Measurements from ENCODE around the gene DBN1.

DBN1 gene

DNA sequence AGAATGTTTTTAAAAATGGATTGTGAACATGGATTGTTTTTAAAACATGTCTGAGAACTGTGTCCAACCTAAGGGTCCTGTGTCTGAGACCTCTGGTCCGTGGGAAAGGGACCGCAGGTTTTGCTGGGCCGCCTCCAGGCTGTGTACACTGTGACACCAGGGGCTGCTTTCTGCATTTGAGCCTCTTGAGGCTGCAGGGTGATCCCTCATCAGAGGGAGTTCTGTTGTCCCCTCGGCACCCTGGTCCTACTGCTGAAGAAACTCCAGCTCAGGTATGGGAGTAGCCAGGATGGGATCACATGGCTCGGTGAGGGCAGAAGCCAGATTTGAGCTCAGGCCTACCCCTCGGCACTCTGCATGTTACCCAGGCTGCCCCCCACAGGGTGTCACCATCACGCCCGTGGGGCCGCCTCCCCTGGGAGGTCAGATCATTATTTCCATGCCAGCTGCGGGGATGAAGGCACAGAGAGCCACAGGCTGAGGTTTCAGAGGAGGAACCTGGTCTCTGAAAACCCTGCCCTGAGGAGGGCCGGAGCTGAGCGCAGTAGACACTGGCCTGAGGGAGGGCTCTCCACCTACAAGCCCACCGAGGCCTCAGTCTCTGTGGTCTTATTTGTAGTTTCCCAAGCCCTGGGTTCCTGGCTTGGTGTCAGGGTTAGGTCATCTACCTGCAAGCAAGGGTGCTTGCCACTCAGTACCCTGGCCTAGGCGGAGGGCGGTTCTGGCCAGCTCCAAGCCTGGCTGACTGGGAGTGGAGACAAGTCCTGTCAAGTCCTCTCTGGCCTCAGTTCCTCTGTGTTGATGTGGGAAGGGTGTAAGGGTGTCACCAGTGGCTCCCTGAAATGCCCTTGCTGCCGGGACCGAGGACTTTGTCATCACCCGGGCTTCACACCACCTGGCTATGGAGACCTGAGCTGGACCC is 24.0 kb downstream of the DBN1 start:
- H3K4me3 ChIP-seq (ENCODE audit: low read depth, low read length): no peak overlapping the region
- no peak for DNase-seq (ENCODE audit: low read depth)
- TF ChIP-seq, protein P1, sequence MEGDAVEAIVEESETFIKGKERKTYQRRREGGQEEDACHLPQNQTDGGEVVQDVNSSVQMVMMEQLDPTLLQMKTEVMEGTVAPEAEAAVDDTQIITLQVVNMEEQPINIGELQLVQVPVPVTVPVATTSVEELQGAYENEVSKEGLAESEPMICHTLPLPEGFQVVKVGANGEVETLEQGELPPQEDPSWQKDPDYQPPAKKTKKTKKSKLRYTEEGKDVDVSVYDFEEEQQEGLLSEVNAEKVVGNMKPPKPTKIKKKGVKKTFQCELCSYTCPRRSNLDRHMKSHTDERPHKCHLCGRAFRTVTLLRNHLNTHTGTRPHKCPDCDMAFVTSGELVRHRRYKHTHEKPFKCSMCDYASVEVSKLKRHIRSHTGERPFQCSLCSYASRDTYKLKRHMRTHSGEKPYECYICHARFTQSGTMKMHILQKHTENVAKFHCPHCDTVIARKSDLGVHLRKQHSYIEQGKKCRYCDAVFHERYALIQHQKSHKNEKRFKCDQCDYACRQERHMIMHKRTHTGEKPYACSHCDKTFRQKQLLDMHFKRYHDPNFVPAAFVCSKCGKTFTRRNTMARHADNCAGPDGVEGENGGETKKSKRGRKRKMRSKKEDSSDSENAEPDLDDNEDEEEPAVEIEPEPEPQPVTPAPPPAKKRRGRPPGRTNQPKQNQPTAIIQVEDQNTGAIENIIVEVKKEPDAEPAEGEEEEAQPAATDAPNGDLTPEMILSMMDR (IDR thresholded peaks at IDR 0.05; ENCODE audit: low read depth, low read length): no peak
- TF ChIP-seq, protein P2, sequence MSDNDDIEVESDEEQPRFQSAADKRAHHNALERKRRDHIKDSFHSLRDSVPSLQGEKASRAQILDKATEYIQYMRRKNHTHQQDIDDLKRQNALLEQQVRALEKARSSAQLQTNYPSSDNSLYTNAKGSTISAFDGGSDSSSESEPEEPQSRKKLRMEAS (IDR thresholded peaks at IDR 0.05; ENCODE audit: low read depth, low read length): no peak
- TF ChIP-seq POLR2A (IDR thresholded peaks at IDR 0.05; ENCODE audit: extremely low read depth, insufficient read length) (no peak), MYC (IDR thresholded peaks at IDR 0.05; ENCODE audit: low read depth, low read length) (no peak)

DNA sequence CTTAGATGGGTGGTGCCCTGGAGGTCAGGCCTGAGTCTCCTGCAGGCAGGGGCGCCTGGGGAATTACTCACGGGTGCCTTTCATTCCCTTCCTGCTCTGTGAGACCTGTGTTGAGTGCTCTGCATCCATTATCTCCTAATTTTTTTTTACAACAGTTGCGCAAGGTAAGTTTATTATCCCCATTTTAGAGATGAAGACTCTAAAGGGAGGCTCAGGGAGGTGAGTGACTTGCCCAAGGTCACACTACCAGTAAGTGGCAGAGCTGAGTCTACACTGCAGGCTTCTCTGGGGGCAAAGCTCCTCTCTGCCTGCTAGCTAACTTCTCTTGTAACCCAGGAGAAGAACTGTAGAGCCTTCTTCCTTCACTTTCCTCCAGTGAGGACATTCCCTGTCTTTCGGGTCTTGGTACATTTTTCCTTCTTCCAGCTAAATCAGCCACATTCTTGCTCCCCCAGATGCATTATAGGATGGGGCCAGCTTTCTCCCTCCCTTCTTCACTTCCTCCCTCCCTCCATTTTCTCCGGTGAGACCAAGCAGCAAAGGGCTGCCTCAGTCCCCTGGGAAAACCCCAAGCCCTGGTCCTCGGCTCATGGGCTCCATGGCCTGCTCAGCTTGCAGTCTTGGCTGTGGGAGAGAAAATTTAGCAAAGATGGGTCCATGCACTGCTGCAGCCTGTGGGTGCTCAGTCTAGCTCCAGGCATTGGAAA is 25.0 kb downstream of the DBN1 start:
- TF ChIP-seq, protein P2 (IDR thresholded peaks at IDR 0.05; ENCODE audit: low read depth, low read length): no peak
- TF ChIP-seq, protein P1 (IDR thresholded peaks at IDR 0.05; ENCODE audit: low read depth, low read length): no peak
- TF ChIP-seq POLR2A (IDR thresholded peaks at IDR 0.05; ENCODE audit: extremely low read depth, insufficient read length): no peak
- TF ChIP-seq MYC (IDR thresholded peaks at IDR 0.05; ENCODE audit: low read depth, low read length): no peak
- H3K4me3 ChIP-seq (ENCODE audit: low read depth, low read length): peak overlapping the region; percentile 25
- peak; percentile 56 for DNase-seq (ENCODE audit: low read depth)

DNA sequence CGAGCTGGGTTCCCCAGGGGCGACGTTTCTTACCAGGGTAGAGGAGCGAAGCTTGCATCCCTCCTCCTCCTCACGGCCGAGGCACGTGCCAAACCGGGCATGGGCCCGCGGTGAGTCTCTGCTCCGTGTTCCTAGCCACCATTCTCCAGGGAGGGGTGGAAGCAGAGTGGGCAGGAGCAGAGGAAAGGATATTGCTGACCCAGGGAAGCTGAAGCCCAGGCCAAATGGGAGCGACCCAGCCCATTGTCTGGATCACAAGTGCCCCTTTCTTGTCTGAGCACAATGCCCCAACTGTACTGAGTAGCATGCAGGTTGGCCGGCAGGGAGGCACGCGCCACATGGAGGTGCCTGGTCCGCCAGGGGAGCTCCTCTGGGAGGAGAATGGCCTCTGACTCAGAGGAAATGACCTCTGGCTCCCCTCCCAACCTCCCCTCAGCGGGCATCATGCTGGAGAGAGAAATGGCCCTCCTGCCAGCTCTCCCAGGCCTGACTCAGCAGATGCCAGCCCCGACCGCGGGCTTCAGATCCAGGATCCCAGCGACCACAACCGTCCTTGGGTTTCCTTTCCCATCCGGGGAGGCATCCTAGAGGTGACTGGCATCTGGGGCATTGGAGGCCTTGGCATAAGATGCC is 25.7 kb downstream of the DBN1 start:
- H3K4me3 ChIP-seq (ENCODE audit: low read depth, low read length): peak overlapping the region; percentile 55
- DNase-seq (ENCODE audit: low read depth): peak; percentile 82
- TF ChIP-seq POLR2A (IDR thresholded peaks at IDR 0.05; ENCODE audit: extremely low read depth, insufficient read length) (no peak), MYC (IDR thresholded peaks at IDR 0.05; ENCODE audit: low read depth, low read length) (peak; percentile 66; the same call in 1 of the 2 replicates)

DNA sequence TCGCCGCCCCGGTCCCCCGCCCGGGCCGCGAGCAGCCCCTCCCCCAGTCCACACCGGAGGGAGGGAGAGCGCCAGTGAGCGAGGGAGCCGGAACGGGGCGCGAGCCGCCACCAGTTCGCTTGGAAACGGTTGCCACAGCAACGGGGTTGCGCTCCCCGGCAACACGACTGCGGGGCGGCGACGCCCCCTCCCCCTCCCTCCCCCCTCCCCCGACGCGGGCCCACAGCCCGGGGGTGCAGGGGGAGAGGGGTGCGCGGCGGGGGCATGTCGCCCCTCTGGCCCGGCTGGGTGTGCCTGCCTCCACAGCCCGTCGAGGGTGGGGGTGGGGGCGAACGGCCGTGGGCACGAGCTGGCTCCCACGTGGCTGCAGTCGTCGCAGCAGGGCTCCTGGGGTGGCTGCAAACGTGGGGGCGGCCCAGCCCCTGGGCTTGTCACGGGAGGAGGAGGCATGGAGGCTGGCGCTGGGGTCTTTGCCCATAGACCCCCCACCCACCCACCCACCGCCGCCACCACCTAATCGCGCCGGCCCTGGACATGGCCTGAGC is 26.3 kb downstream of the DBN1 start:
- peak; percentile 78 for DNase-seq (ENCODE audit: low read depth)
- peak overlapping the region; percentile 55 for H3K4me3 ChIP-seq (ENCODE audit: low read depth, low read length)
- peak; percentile 79 for TF ChIP-seq MYC (IDR thresholded peaks at IDR 0.05; ENCODE audit: low read depth, low read length)
- no peak for TF ChIP-seq POLR2A (IDR thresholded peaks at IDR 0.05; ENCODE audit: extremely low read depth, insufficient read length)
- TF ChIP-seq, protein P1 (IDR thresholded peaks at IDR 0.05; ENCODE audit: low read depth, low read length): no peak
- TF ChIP-seq, protein P2 (IDR thresholded peaks at IDR 0.05; ENCODE audit: low read depth, low read length): peak; percentile 68

DNA sequence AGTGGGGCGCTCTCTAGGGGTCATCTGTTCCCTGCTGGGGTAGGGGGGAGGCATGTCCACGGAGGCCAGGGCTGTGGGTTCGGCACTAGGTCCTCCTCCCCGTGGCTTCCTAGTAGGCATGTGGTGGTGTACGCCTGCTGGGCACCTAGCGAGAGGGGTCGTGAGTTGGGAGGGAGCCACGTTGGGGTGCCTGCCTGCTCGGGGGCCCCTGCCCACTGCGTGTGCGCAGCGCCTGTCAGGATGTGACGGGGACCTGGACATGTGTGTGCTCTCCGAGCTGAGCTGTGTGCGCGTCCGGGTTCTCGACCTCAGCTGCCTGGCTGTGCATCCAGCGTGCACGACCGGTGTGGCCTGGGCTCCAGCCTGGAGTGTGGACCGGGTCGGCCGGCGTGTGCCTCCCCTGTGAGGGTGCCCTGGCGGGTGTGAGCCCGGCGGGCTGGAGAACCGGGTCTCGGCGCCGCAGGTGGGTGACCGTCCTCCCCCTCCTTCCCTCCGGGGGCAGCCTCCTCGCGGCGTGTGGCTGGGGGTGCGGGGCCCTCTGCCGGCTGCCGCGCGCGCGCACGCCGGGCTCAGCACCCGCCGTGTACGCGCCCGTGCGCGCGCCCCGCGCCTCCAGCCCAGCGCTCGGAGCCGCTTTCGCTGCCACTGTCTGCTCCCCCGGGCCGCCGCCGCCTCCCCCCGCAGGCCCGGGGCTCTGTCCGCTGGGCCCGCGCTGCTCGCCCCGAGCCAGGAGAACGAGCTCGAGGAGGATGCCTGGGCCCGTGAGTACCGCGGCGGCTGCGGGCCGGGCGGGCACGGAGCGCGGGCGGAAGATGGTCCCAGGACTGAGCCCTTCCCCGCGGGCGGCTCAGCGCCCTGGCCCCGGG is 27.0 kb downstream of the DBN1 start, which contains the start of gene PRR7:
PRR7 (plus strand) TSS at position 615 of the 866 bp plus-strand sequence. CDS start 8,254 bp downstream, outside the sequence.
- TF ChIP-seq MYC (IDR thresholded peaks at IDR 0.05; ENCODE audit: low read depth, low read length): no peak
- TF ChIP-seq POLR2A (IDR thresholded peaks at IDR 0.05; ENCODE audit: extremely low read depth, insufficient read length): peak; percentile 28
- TF ChIP-seq, protein P1 (IDR thresholded peaks at IDR 0.05; ENCODE audit: low read depth, low read length): no peak
- TF ChIP-seq, protein P2 (IDR thresholded peaks at IDR 0.05; ENCODE audit: low read depth, low read length): peak; percentile 10; the same call in 1 of the 2 replicates
- DNase-seq (ENCODE audit: low read depth): peak; percentile 80
- peak within 1 kb of the TSS; percentile 55 for H3K4me3 ChIP-seq (ENCODE audit: low read depth, low read length)
